Measurements from ENCODE around the gene SETBP1. TPM values are rescaled to one million over a fixed set of nuclear protein-coding genes. Genes with fewer than 3 reads are reported as not detected.

Gene SETBP1
- total RNA-seq, 1 donor from 2014 or later = 72.8 TPM

DNA sequence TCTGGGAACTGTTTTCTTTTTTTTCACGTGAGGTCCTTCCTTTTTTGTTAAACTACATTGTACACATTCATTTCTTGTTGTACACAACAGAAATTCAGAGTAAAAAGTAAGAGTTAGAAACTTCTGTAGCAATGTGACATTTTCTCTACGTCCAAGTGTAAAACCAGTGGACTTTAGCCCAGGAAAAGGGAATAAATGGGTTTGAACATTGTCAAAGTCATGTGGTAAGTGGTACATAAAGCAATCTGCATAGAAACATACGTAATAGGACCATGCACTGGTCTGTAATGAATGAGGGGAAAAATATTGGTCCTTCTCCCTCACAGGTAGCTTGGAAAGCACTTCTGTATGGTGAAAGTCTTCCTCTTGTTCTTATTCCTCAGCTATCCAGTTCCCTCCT, 421.4 kb downstream of the SETBP1 start:
- no peak overlapping the region for H3K4me3 Mint-ChIP-seq
- intact Hi-C loops (cut with micrococcal nuclease) = loop anchor here (2.0 to 10.0 kb wide), 5 partner anchors 35 to 583 kb away; no protein-coding TSS in a partner anchor
- ATAC-seq (ENCODE audit: low read depth) = no peak
- H3K27ac Mint-ChIP-seq = no peak overlapping the region
- H3K4me1 Mint-ChIP-seq = peaks cover 3% of the 10 kb centered on the region
- no peaks in the 10 kb centered on the region for H3K27me3 Mint-ChIP-seq
- CTCF ChIA-PET = interaction anchor here (1.5 kb wide), 1 partner anchor 111 kb away, joined by 3 read pairs; no protein-coding TSS in a partner anchor
- H3K9me3 Mint-ChIP-seq = no peaks in the 10 kb centered on the region
- POLR2A ChIA-PET = interaction anchor here (2.9 kb wide), 1 partner anchor 422 kb away, joined by 20 read pairs; the partner anchor contains the start of gene SETBP1
- TF ChIP-seq, protein P1, sequence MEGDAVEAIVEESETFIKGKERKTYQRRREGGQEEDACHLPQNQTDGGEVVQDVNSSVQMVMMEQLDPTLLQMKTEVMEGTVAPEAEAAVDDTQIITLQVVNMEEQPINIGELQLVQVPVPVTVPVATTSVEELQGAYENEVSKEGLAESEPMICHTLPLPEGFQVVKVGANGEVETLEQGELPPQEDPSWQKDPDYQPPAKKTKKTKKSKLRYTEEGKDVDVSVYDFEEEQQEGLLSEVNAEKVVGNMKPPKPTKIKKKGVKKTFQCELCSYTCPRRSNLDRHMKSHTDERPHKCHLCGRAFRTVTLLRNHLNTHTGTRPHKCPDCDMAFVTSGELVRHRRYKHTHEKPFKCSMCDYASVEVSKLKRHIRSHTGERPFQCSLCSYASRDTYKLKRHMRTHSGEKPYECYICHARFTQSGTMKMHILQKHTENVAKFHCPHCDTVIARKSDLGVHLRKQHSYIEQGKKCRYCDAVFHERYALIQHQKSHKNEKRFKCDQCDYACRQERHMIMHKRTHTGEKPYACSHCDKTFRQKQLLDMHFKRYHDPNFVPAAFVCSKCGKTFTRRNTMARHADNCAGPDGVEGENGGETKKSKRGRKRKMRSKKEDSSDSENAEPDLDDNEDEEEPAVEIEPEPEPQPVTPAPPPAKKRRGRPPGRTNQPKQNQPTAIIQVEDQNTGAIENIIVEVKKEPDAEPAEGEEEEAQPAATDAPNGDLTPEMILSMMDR (IDR thresholded peaks at IDR 0.05) = no peak
- no peaks in the 10 kb centered on the region for H3K36me3 Mint-ChIP-seq (ENCODE audit: low read depth)
- no peak for DNase-seq

DNA sequence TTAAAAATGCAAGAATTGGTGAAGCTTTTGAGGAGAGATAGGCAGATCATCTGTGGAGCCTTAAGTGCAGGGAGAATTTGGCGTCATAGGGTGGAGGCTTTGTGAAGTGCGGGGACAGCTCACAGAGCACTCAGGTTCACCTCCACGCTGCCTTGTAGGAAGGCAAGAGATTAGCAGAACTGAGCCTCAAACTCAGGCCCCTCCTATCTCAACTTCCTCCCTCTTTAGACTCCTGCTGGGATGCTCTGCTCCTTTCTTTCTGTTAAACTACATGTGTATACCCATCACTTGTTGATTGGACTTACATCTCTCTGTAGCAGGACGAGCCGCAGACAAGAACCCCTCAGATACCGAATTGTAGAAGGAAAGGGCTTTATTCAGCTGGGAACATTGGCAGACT, 422.2 kb downstream of the SETBP1 start:
- ATAC-seq (ENCODE audit: low read depth) = peak; percentile 33
- CTCF ChIA-PET = interaction anchor here (1.5 kb wide), 2 partner anchors 37 to 110 kb away, joined by 3 to 5 read pairs; no protein-coding TSS in a partner anchor

DNA sequence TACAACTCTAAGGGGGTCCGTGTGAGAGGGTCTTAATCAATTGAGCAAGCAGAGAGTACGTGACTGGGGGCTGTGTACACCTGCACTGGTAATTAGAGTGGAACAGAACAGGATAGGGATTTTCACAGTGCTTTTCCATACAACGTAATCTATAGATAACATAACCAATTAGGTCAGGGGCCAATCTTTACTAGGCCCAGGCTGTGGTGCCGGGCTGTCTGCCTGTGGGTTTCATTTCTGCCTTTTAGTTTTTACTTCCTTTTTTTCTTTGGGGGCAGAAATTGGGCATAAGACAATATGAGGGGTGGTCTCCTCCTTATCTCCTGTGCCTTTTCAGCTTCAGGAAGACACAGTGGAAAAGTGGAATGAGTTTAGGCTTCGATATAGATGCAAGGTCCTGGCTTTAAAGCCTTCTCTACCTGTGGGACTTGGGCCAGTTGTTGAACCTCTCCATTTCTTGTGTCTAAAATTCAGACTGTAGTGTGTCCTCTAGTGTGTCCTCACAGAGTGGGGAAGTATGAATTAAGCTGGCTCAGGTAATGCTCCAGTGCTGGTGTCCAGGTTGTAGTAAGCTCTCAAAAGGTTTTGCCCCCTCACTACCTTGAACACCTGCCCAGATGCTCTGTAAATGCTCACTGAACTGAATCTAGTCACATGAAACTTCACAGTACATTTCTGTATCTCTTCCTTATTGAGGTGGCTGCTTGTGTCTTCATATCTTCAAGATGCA, 422.8 kb downstream of the SETBP1 start:
- DNase-seq = peak; percentile 36
- TF ChIP-seq, protein P1 (IDR thresholded peaks at IDR 0.05) = no peak
- intact Hi-C loops (cut with micrococcal nuclease) = loop anchor here (1.0 to 10.0 kb wide), 11 partner anchors 33 to 596 kb away; no protein-coding TSS in a partner anchor
- POLR2A ChIA-PET = interaction anchor here (0.8 to 2.9 kb wide), 7 partner anchors 38 to 596 kb away, joined by 3 to 20 read pairs (median 4); partner anchors contain the start of gene SETBP1
- Mint-ChIP-seq H3K27me3 (no peaks in the 10 kb centered on the region), H3K4me3 (peak overlapping the region; percentile 62), H3K27ac (no peak overlapping the region), H3K36me3 (ENCODE audit: low read depth) (no peaks in the 10 kb centered on the region), H3K9me3 (no peaks in the 10 kb centered on the region), H3K4me1 (peaks cover 3% of the 10 kb centered on the region)
- ATAC-seq (ENCODE audit: low read depth) = peak; percentile 61
- CTCF ChIA-PET = interaction anchor here (1.5 kb wide), 1 partner anchor 38 kb away, joined by 5 read pairs; no protein-coding TSS in a partner anchor

More for the DNA sequence above, 422.2 kb downstream of the SETBP1 start:
- Mint-ChIP-seq H3K27me3 (no peaks in the 10 kb centered on the region), H3K4me1 (peaks cover 3% of the 10 kb centered on the region), H3K9me3 (no peaks in the 10 kb centered on the region), H3K4me3 (peak overlapping the region; percentile 62), H3K36me3 (ENCODE audit: low read depth) (no peaks in the 10 kb centered on the region), H3K27ac (no peak overlapping the region)
- no peak for DNase-seq
- POLR2A ChIA-PET = interaction anchor here (1.5 to 2.9 kb wide), 4 partner anchors 215 to 595 kb away, joined by 4 to 20 read pairs (median 7); partner anchors contain the start of gene SETBP1
- TF ChIP-seq, protein P1 (IDR thresholded peaks at IDR 0.05) = no peak
- intact Hi-C loops (cut with micrococcal nuclease) = loop anchor here (1.0 to 10.0 kb wide), 10 partner anchors 34 to 596 kb away; no protein-coding TSS in a partner anchor

DNA sequence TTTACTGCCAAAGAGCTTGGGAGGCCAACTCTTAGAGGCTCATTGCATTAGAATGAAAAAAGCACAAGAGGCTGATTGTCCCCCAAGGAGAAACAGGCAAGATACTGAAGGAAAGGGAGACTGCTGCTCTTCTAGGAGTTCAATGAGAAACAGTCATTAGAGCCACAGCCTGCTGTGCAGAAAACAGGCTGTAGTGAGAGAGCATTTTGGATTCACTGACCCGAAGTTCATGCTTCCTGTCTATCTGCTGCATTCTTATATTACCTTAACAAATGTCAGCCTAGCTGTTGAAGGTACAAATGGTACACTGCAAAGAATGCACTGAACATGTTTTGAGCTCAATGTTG, 423.3 kb downstream of the SETBP1 start:
- peaks cover 3% of the 10 kb centered on the region for H3K4me1 Mint-ChIP-seq
- no peaks in the 10 kb centered on the region for H3K27me3 Mint-ChIP-seq
- H3K4me3 Mint-ChIP-seq = peak overlapping the region; percentile 62
- CTCF ChIA-PET = interaction anchor here (1.0 to 1.5 kb wide), 2 partner anchors 38 to 423 kb away, joined by 3 to 5 read pairs; partner anchors contain the start of gene SETBP1
- no peaks in the 10 kb centered on the region for H3K9me3 Mint-ChIP-seq
- DNase-seq = no peak
- no peak overlapping the region for H3K27ac Mint-ChIP-seq
- intact Hi-C loops (cut with micrococcal nuclease) = loop anchor here (1.0 to 10.0 kb wide), 5 partner anchors 82 to 581 kb away; no protein-coding TSS in a partner anchor
- H3K36me3 Mint-ChIP-seq (ENCODE audit: low read depth) = no peaks in the 10 kb centered on the region
- TF ChIP-seq, protein P1 (IDR thresholded peaks at IDR 0.05) = no peak
- POLR2A ChIA-PET = interaction anchor here (0.8 to 2.9 kb wide), 7 partner anchors 38 to 596 kb away, joined by 3 to 20 read pairs (median 4); partner anchors contain the start of gene SETBP1
- peak; percentile 3 for ATAC-seq (ENCODE audit: low read depth)
